ENCODE measurements around the gene YTHDC1. TPM values are rescaled to one million over a fixed set of nuclear protein-coding genes. Genes with fewer than 3 reads are reported as not detected.

Gene YTHDC1
- total and polyA plus RNA-seq, 2 of the 13 experiments (the other 11 are each of a cell fraction or from before 2014, with no cell fraction given) = 37.3 to 56.8 TPM

GRCh38 chr4:68358988-68359387 is 9.1 kb upstream of the YTHDC1 start:
- Histone ChIP-seq H3K36me3 (replicated peaks in 1 of 2; ENCODE audit: control insufficient read depth in 1 of 2, insufficient read depth in 2 of 2, low read length in 2 of 2) (no peaks in the 10 kb centered on the region), H4K20me1 (ENCODE audit: insufficient read depth, low read length) (no peaks in the 10 kb centered on the region), H3K27ac (ENCODE audit: extremely low read length, insufficient read depth, low read length) (no peak overlapping the region), H3K27me3 (ENCODE audit: control insufficient read depth in 1 of 2, insufficient read depth in 2 of 2, low read length in 2 of 2) (no peaks in the 10 kb centered on the region), H3K9ac (ENCODE audit: insufficient read depth, low read depth, low read length) (no peak overlapping the region), H3K9me3 (ENCODE audit: low read length) (no peaks in the 10 kb centered on the region), H3K4me1 (ENCODE audit: insufficient read depth, low read length) (peaks cover 21% of the 10 kb centered on the region), H3K4me3 (replicated peaks in 1 of 3; ENCODE audit: insufficient read depth in 1 of 3, low read depth in 2 of 3, low read length in 3 of 3) (0 out of 6 replicates have a peak overlapping the region, but pooled peaks of 1 of the 3 experiments have one; percentile 6), H3K4me2 (ENCODE audit: low read depth, low read length) (peak overlapping the region; percentile 37), H3K79me2 (ENCODE audit: insufficient read depth, low read length) (no peaks in the 10 kb centered on the region), H2AFZ (ENCODE audit: low read length) (peak overlapping the region; percentile 39)
- no TSS peak for BruUV-seq (replicated peaks)
- no peak for FAIRE-seq
- intact Hi-C loops (cut with micrococcal nuclease; ENCODE audit: unreplicated experiment) = no loop called here
- 0 out of 2 replicates have a peak, but pooled peaks have one; percentile 12 for TF ChIP-seq RXRB (CRISPR knock-in tag; IDR thresholded peaks at IDR 0.05; ENCODE audit: borderline replicate concordance)
- TF ChIP-seq TOPORS (CRISPR knock-in tag; IDR thresholded peaks at IDR 0.05) = no peak
- POLR2A ChIA-PET = no interaction called here
- peak; percentile 67 for ATAC-seq
- WGBS (ENCODE audit: low lambda C conversion rate) = 0% methylated on average over 2 of the region's 2 CpGs
- in situ Hi-C loops (cut with HindIII; ENCODE audit: extremely low pct_ligation_motif_present, low pct_unique_long_range_greater_than_20kb) = no loop called here
- CTCF ChIA-PET (ENCODE audit: low intra/inter-chr PET ratio, low total read pairs) = no interaction called here
- no peak for DNase-seq (ENCODE audit: low spot score)

GRCh38 chr4:68352791-68353190 is 2.9 kb upstream of the YTHDC1 start:
- WGBS (ENCODE audit: low lambda C conversion rate) = 5% methylated on average over 2 of the region's 2 CpGs
- DNase-seq (ENCODE audit: low spot score) (no peak), ATAC-seq (no peak), FAIRE-seq (no peak)
- intact Hi-C loops (cut with micrococcal nuclease; ENCODE audit: unreplicated experiment) = no loop called here
- Histone ChIP-seq H3K27me3 (ENCODE audit: control insufficient read depth in 1 of 2, insufficient read depth in 2 of 2, low read length in 2 of 2) (no peaks in the 10 kb centered on the region; a peak in 1 of 5 replicates), H3K4me2 (ENCODE audit: low read depth, low read length) (no peak overlapping the region), H4K20me1 (ENCODE audit: insufficient read depth, low read length) (peaks cover 13% of the 10 kb centered on the region), H3K36me3 (replicated peaks in 1 of 2; ENCODE audit: control insufficient read depth in 1 of 2, insufficient read depth in 2 of 2, low read length in 2 of 2) (no peaks in the 10 kb centered on the region), H2AFZ (ENCODE audit: low read length) (no peak overlapping the region), H3K9ac (ENCODE audit: insufficient read depth, low read depth, low read length) (no peak overlapping the region), H3K79me2 (ENCODE audit: insufficient read depth, low read length) (peaks cover 20% of the 10 kb centered on the region), H3K9me3 (ENCODE audit: low read length) (no peaks in the 10 kb centered on the region), H3K4me1 (ENCODE audit: insufficient read depth, low read length) (0 out of 2 replicates have a peak, but pooled peaks cover 4% of the 10 kb centered on the region), H3K4me3 (replicated peaks in 1 of 3; ENCODE audit: insufficient read depth in 1 of 3, low read depth in 2 of 3, low read length in 3 of 3) (no peak overlapping the region), H3K27ac (ENCODE audit: extremely low read length, insufficient read depth, low read length) (no peak overlapping the region)
- ChIA-PET CTCF (ENCODE audit: low intra/inter-chr PET ratio, low total read pairs) (no interaction called here), POLR2A (no interaction called here)
- no TSS peak for BruUV-seq (replicated peaks)
- in situ Hi-C loops (cut with HindIII; ENCODE audit: extremely low pct_ligation_motif_present, low pct_unique_long_range_greater_than_20kb) = no loop called here
- TF ChIP-seq ZNF83 (CRISPR knock-in tag; IDR thresholded peaks at IDR 0.05; ENCODE audit: borderline replicate concordance) (no peak), ZNF446 (CRISPR knock-in tag; IDR thresholded peaks at IDR 0.05) (no peak), ADNP (CRISPR knock-in tag; IDR thresholded peaks at IDR 0.05) (no peak), ATF1 (CRISPR knock-in tag; IDR thresholded peaks at IDR 0.05) (no peak), TBX2 (CRISPR knock-in tag; IDR thresholded peaks at IDR 0.05; ENCODE audit: borderline replicate concordance) (no peak), CEBPG (CRISPR knock-in tag; IDR thresholded peaks at IDR 0.05) (no peak), ZNF414 (CRISPR knock-in tag; IDR thresholded peaks at IDR 0.05) (no peak), NFE2L2 (IDR thresholded peaks at IDR 0.05; ENCODE audit: low read length) (no peak), CSRNP2 (CRISPR knock-in tag; conservative IDR thresholded peaks at IDR 0.05; ENCODE audit: low read depth) (no peak), ERF (CRISPR knock-in tag; IDR thresholded peaks at IDR 0.05) (no peak), ARID3A (IDR thresholded peaks at IDR 0.05; ENCODE audit: low read depth, low read length) (no peak), ZNF883 (CRISPR knock-in tag; IDR thresholded peaks at IDR 0.05; ENCODE audit: not compliant biosample characterization) (no peak), ZSCAN20 (CRISPR knock-in tag; IDR thresholded peaks at IDR 0.05; ENCODE audit: borderline replicate concordance) (no peak), SIN3B (IDR thresholded peaks at IDR 0.05; ENCODE audit: low read length) (no peak)
